Activated naive CD4-positive, alpha-beta T cell treated with anti-CD3 and anti-CD28 coated beads, Interleukin-2, amount 50 U/mL, for 72 hours (primary cell): Measurements from ENCODE around the gene RAC3. TPM values are rescaled to one million over a fixed set of nuclear protein-coding genes. Genes with fewer than 3 reads are reported as not detected.
A peak's percentile ranks its signal among the peaks of the same experiment; 100 is the strongest.

Experiments used
- ATAC-seq, 2 donors: fragments of 150-1000 bp; cut with Tn5 transposase; 2 replicates each; pipeline ENCODE4 v1.10.0; 2021; ENCODE audit warnings: mild to moderate bottlenecking in 2 of 2, moderate library complexity in 2 of 2
- DNase-seq, 2 donors: peaks; one replicate each; pipeline ENCODE4 v3.0.0; 2021 to 2022; ENCODE audit warnings: low spot score in 2 of 2
- H3K27ac Mint-ChIP-seq, 2 donors: one replicate each; pipeline ENCODE4 v1.8.0; 2022; ENCODE audit warnings: mild to moderate bottlenecking in 2 of 2, mixed read lengths in 2 of 2
- H3K36me3 Mint-ChIP-seq, 2 donors: one replicate each; pipeline ENCODE4 v1.8.0; 2022; ENCODE audit warnings: mixed read lengths in 2 of 2
- H3K9me3 Mint-ChIP-seq, 2 donors: one replicate each; pipeline ENCODE4 v1.8.0; 2022; ENCODE audit warnings: mixed read lengths in 2 of 2
- total RNA-seq, 2 donors: library from RNA; stranded (reverse); gene quantifications; one replicate each; pipeline ENCODE4 v1.2.3, GENCODE V29; 2022

Gene RAC3
- total RNA-seq, 2 donors from 2014 or later = 5.7 to 13.5 TPM

DNA sequence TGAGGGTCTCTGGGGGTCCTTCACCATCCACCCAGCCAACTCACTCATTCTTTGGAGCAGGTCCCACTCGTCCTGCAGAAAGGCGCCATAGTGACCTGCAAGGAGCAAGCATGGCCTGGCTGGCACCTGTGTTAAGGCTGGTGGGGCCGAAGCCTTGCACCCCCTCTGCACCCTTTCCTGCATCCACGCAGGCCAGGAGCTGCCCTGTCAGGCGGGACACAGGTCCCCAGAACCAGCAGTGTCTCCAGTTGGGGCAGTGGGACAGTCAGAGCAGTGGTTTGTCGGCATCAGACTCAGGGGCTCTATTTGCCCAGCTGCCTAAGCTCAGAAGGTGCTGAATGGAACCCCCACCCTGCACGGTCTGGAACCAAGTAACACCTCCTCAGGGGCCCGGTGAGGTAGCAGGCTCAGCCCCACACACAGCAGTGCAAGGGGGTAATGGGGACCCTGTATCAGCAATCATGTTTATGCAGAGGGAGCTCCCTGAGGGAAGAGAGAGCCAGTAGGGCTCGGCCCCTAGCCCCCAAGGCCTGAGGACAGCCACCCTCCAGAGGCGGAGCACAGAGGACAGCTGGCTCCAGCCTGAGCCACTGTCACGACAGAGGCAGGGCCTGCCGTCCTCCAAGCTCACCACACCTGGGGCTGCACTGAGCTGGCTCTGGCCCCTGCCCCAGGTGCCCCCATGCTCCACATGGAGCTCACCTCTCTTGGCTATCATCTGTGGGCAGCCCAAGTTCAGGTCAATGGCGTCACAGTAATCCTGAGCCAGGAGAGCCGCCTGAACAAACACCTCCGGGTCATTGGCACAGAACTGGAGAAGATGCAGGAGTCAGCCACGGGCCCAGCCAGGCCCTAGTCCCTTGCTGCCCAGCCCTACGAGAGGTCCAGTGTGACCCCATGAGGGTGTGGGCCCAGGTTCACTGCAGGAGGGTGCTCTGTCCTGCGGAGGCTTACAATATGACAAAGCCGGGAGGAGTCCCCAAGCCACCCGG is 32.2 kb downstream of the RAC3 start:
- ATAC-seq (no peak), DNase-seq (no peak)
- H3K9me3 Mint-ChIP-seq = no peaks in the 10 kb centered on the region
- H3K36me3 Mint-ChIP-seq = peaks cover 0 to 4% of the 10 kb centered on the region in 2 donors
- peak overlapping the region in 1 of 2 donors; percentile 57 for H3K27ac Mint-ChIP-seq

DNA sequence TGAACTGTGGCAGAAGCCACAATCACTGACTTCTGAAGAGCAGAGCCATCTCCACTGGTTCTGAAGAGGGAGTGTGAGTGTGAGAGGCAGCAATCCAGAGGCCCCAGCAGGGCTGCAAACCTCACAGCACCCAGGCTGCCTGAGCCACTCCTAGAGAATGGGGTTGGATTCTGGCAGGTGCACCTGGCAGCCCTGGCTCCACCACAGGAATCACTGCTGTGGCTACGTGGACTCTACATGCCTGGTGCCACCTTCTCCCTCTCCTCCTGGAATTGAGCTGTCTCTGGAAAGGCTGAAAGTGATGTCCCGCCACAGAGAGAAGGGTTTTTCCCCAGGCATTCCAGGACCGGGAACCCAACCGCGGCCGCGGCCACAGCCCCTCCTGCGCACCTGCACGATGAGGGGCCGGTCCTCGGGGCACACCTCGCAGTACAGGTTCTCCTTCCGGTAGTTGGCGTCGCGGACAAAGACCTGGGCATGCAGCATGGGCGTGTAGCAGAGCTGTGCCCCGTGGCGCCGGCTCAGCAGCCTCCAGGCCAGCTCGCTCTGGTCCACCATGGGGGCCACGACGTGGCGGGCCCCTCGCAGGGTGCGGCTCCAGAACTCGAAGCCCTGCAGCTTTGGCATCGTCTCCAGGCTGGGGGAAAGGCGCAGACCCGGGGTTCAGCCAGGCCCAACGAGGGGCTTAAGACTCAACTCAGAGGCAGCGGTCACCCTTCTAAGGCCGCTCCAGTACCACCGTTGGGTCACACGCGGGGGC is 33.1 kb downstream of the RAC3 start:
- ATAC-seq (no peak), DNase-seq (no peak)
- no peaks in the 10 kb centered on the region for H3K9me3 Mint-ChIP-seq
- peak overlapping the region in 1 of 2 donors; percentile 57 for H3K27ac Mint-ChIP-seq
- H3K36me3 Mint-ChIP-seq = peaks cover 0 to 4% of the 10 kb centered on the region in 2 donors

- ATAC-seq (peak; percentile 63 to 71), DNase-seq (no peak)
- H3K27ac Mint-ChIP-seq = peak overlapping the region in 1 of 2 donors; percentile 57
- peaks cover 0 to 4% of the 10 kb centered on the region in 2 donors for H3K36me3 Mint-ChIP-seq
- no peaks in the 10 kb centered on the region for H3K9me3 Mint-ChIP-seq
Observed at GRCh38 chr17:82065193-82065637, 33.7 kb downstream of the RAC3 start.

DNA sequence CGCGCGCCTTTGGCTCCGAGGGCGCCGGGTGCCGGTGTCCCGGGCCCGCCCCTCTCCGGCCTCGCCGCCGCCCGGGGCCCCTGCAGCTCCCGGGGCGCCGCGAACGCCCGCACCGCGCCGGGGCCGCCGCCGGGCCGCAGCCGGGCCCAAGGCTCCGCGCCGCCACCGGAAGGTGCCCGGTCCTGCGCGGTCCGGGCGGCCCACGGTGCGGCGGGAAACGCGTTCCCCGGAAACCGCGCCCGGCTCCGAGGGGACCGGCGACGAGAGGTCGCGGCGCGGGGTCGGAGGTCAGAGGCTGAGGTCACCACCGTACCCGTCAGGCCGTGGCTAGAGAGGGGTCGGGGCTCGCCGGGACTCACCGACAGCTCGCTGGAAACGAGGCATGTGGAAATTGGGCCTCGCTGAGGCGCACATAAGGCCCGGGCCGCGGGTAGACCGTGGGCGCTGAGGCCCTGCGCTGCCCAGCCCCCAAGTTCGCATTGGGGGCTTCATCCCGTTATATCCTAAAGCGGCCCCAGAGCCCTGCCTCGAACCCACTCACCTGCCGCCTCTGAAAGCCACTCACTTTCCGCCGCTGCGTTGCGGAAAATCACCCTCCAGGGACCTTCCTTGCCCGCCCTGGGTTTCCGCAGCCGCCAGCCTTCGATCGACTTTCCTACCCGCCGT is 34.3 kb downstream of the RAC3 start, which contains the start of gene DUS1L:
Gene DUS1L, minus strand, starts transcription at position 167 of the 666 bp plus-strand sequence. CDS start 745 bp downstream, outside the sequence.
- peak within 1 kb of the TSS; percentile 89 to 93 for H3K27ac Mint-ChIP-seq
- DNase-seq (peak; percentile 76 to 85), ATAC-seq (peak; percentile 83 to 89)
- H3K36me3 Mint-ChIP-seq = peaks cover 0 to 4% of the 10 kb centered on the region in 2 donors
- no peaks in the 10 kb centered on the region for H3K9me3 Mint-ChIP-seq

- DNase-seq (no peak), ATAC-seq (no peak)
- Mint-ChIP-seq H3K9me3 (no peaks in the 10 kb centered on the region), H3K36me3 (peaks cover 0 to 4% of the 10 kb centered on the region in 2 donors), H3K27ac (peak overlapping the region in 1 of 2 donors; percentile 11)
Observed at GRCh38 chr17:82070611-82071010, 39.1 kb downstream of the RAC3 start.

DNA sequence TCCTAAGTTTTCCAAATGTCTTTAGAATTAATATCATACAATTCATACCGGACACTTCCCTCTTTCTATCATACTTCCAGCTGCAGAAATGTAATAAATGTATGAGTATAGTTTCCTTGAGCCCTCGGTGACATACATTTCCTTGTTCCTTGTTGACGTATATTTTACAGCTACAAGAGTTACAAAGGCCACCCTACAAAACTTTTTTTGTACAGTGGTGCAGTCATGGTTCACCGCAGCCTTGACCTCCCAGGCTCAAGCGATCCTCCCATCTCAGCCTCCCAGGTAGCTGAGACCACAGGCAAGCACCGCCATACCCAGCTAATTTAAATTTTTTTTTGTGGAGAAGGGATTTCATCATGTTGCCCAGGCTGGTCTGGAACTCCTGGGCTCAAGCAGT is 41.3 kb downstream of the RAC3 start:
- ATAC-seq = no peak
- H3K36me3 Mint-ChIP-seq = no peaks in the 10 kb centered on the region
- DNase-seq = no peak
- H3K9me3 Mint-ChIP-seq = no peaks in the 10 kb centered on the region
- H3K27ac Mint-ChIP-seq = no peak overlapping the region

DNA sequence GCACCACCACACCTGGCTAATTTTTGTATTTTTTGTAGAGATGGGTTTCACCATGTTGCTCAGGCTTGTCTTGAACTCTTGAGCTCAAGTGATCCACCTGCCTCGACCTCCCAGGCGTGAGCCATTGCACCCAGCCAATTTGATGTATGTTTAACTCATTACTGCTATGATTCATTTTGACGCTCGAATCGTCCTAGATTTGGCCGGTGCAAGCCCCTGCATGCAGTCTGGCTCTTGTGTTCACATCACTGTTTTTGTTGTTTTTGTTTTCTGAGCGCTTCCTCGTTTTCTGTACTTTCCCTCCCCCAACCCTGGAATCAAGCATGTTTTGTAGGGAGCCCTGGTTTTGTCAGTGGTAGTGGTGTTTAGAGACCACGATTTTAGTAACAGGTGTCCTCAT is 42.0 kb downstream of the RAC3 start:
- Mint-ChIP-seq H3K27ac (no peak overlapping the region), H3K36me3 (no peaks in the 10 kb centered on the region), H3K9me3 (no peaks in the 10 kb centered on the region)
- DNase-seq = no peak
- no peak for ATAC-seq

GRCh38 chr17:82076018-82076784 is 44.7 kb downstream of the RAC3 start:
- peak overlapping the region in 1 of 2 donors; percentile 44 for H3K27ac Mint-ChIP-seq
- no peak for ATAC-seq
- no peaks in the 10 kb centered on the region for H3K36me3 Mint-ChIP-seq
- no peaks in the 10 kb centered on the region for H3K9me3 Mint-ChIP-seq
- no peak for DNase-seq

GRCh38 chr17:82076785-82077591 is 45.5 kb downstream of the RAC3 start:
- peak in 1 of 2 donors; percentile 23 for ATAC-seq
- Mint-ChIP-seq H3K36me3 (no peaks in the 10 kb centered on the region), H3K27ac (peak overlapping the region in 1 of 2 donors; percentile 44)

GRCh38 chr17:82077617-82078358 is 46.3 kb downstream of the RAC3 start:
- ATAC-seq = no peak
- no peak for DNase-seq
- Mint-ChIP-seq H3K36me3 (no peaks in the 10 kb centered on the region), H3K27ac (no peak overlapping the region), H3K9me3 (no peaks in the 10 kb centered on the region)

More at GRCh38 chr17:82076785-82077591, 45.5 kb downstream of the RAC3 start:
- H3K9me3 Mint-ChIP-seq = no peaks in the 10 kb centered on the region
- no peak for DNase-seq

- Mint-ChIP-seq H3K36me3 (no peaks in the 10 kb centered on the region), H3K27ac (no peak overlapping the region), H3K9me3 (no peaks in the 10 kb centered on the region)
- no peak for ATAC-seq
- DNase-seq = no peak
Observed at GRCh38 chr17:82078433-82078832, 47.0 kb downstream of the RAC3 start.

DNA sequence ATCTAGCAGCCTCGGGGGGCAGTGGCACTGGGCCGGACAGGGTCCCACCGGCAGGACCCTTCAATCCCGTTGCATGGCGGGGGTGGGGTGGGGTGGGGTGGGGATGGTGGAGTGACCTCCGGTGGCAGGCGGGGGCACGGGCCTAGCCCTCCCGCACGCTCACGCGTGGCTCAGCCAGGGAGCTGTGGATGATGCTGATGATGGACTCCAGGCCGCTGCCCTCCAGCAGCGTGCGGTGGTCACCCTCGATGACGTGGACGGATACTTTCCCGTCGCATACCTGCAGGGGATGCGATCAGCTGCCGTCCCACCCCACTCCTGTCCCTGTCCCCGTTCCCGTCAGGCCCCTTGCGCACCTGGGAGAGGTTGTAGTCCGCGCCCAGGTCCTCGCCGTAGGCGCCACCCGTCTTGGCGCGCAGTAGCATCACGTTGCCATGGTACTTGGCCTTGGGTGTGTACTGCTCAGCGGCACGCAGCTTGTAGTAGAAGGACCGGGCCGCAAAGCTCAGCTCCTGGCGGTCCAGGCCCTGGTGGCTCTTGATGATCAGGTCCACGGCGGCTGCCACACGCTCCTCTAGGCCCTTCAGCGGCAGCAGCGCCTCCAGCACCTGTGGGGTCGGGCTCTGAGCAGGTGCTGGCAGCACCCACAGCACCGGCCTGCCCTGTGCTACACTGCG is 47.7 kb downstream of the RAC3 start:
- Mint-ChIP-seq H3K9me3 (no peaks in the 10 kb centered on the region), H3K27ac (no peak overlapping the region), H3K36me3 (no peaks in the 10 kb centered on the region)
- ATAC-seq (no peak), DNase-seq (no peak)

DNA sequence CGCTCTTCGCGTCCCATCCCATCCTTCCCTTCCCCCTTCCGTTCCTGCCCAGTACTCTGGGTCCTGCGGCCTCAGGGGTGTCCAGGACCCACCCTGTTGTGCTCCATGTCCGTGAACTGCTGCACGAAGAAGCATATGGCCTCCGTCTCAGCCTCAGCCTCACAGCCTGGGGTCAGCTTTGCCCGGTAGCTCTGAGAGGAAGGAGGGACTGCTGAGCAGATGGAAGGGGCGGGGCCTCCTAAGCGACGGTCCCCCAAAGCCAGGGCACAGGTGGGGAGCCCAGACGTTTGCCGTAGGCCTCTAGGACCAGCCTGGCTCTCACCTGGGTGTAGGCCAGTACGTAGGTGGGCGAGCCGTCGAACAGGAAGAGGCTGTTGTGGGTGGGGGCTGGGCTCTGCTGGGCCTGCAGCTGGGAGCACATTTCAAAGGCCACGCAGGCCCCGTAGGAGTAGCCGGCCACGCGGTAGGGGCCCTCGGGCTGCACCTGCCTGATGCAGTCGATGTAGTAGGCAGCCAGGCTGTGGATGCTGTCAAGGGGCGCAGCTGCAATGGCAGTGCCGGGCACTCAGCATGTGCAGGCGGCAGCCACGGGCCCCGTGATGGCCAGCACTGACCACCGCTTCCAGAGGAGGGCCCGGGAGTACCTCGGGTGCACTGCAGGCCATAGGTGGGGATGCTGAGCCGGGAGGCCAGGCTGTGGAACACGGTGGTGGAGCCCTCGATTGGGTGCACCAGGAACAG is 48.7 kb downstream of the RAC3 start:
- Mint-ChIP-seq H3K9me3 (no peaks in the 10 kb centered on the region), H3K27ac (no peak overlapping the region), H3K36me3 (no peaks in the 10 kb centered on the region)
- DNase-seq = no peak
- no peak for ATAC-seq
